ENCODE results near the gene TMEM127. TPM values are rescaled to one million over a fixed set of nuclear protein-coding genes. Genes with fewer than 3 reads are reported as not detected.

The TMEM127 gene
- total RNA-seq, 1 experiment from 2014 or later: 25.3 TPM

- TF ChIP-seq, protein P1, sequence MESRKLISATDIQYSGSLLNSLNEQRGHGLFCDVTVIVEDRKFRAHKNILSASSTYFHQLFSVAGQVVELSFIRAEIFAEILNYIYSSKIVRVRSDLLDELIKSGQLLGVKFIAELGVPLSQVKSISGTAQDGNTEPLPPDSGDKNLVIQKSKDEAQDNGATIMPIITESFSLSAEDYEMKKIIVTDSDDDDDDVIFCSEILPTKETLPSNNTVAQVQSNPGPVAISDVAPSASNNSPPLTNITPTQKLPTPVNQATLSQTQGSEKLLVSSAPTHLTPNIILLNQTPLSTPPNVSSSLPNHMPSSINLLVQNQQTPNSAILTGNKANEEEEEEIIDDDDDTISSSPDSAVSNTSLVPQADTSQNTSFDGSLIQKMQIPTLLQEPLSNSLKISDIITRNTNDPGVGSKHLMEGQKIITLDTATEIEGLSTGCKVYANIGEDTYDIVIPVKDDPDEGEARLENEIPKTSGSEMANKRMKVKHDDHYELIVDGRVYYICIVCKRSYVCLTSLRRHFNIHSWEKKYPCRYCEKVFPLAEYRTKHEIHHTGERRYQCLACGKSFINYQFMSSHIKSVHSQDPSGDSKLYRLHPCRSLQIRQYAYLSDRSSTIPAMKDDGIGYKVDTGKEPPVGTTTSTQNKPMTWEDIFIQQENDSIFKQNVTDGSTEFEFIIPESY (IDR thresholded peaks at IDR 0.05; ENCODE audit: extremely low read depth, insufficient replicate concordance, low read length): no peak
- TF ChIP-seq POLR2AphosphoS5 (IDR thresholded peaks at IDR 0.05; ENCODE audit: low read depth, low read length) (no peak), RAD21 (IDR thresholded peaks at IDR 0.05; ENCODE audit: low read depth) (no peak), CEBPB (IDR thresholded peaks at IDR 0.05; ENCODE audit: low read depth) (no peak), EZH2phosphoT487 (IDR thresholded peaks at IDR 0.05; ENCODE audit: borderline replicate concordance) (no peak), MAX (IDR thresholded peaks at IDR 0.05) (no peak)
Observed at GRCh38 chr2:96265349-96265839, 403 bp downstream of the TMEM127 start (continued).

GRCh38 chr2:96264656-96265348, 995 bp downstream of the TMEM127 start:
- H3K9me2 ChIP-seq (ENCODE audit: insufficient read depth): no peaks in the 10 kb centered on the region
- H4K20me1 ChIP-seq (ENCODE audit: insufficient read depth): no peaks in the 10 kb centered on the region
- H3K27me3 ChIP-seq (ENCODE audit: insufficient read depth, low read length): no peaks in the 10 kb centered on the region
- no peaks in the 10 kb centered on the region for H3K9me3 ChIP-seq (ENCODE audit: control insufficient read depth in 1 of 2, insufficient read depth in 1 of 2, low read depth in 1 of 2, low read length in 2 of 2)
- CTCF ChIA-PET: interaction anchor here (1.0 kb wide), 1 partner anchor 272 kb away, joined by 5 read pairs; no protein-coding TSS in a partner anchor
- no peak overlapping the region for H2AFZ ChIP-seq (ENCODE audit: low read depth, low read length, poor library complexity, severe bottlenecking)
- RAD21 ChIA-PET (ENCODE audit: low non-redundant PET in 1 of 2, low total read pairs in 2 of 2, uncharacterized antibody in 2 of 2, unreplicated experiment in 2 of 2): no interaction called here
- BruUV-seq (replicated peaks): no TSS peak
- peaks cover 13 to 26% of the 10 kb centered on the region in 2 experiments; a peak in 3 of 4 replicates for H3K36me3 ChIP-seq (ENCODE audit: control insufficient read depth in 1 of 2, insufficient read depth in 2 of 2, low read length in 2 of 2)
- POLR2A ChIA-PET: no interaction called here
- H3K9ac ChIP-seq (ENCODE audit: low read length): peak overlapping the region; percentile 77
- peak overlapping the region; percentile 47; the same call in 1 of the 2 replicates for H3K27ac ChIP-seq (ENCODE audit: low read depth, low read length)
- H3K4me2 ChIP-seq (ENCODE audit: low read length): peak overlapping the region; percentile 75
- H3K4me1 ChIP-seq (ENCODE audit: control insufficient read depth in 1 of 2, insufficient read depth in 2 of 2, low read length in 2 of 2): peaks cover 24 to 46% of the 10 kb centered on the region in 2 experiments
- ATAC-seq: no peak
- peaks cover 78% of the 10 kb centered on the region for H3K79me2 ChIP-seq (ENCODE audit: insufficient read depth, low read length)
- intact Hi-C loops (cut with micrococcal nuclease): no loop called here
- DNase-seq (ENCODE audit: low read depth, low spot score): no peak
- peak overlapping the region; percentile 89 to 93 for H3K4me3 ChIP-seq (replicated peaks in 1 of 2; ENCODE audit: low read depth in 1 of 2, low read length in 2 of 2)
- TF ChIP-seq ZNF274 (IDR thresholded peaks at IDR 0.05; ENCODE audit: low read depth, low read length) (no peak), CEBPB (IDR thresholded peaks at IDR 0.05; ENCODE audit: low read depth) (no peak), CTCF (IDR thresholded peaks at IDR 0.05 in 2 of 3, conservative IDR thresholded peaks at IDR 0.05 in 1 of 3; ENCODE audit: borderline replicate concordance in 1 of 3, insufficient read depth in 1 of 3, low read depth in 2 of 3, low read length in 2 of 3) (peak; percentile 17 to 42 (median 31); a peak in 3 of 6 replicates)

Data from HCT116 (cell line).